Epithelial cell of proximal tubule (primary cell): ENCODE data around the gene COBL. TPM values are rescaled to one million over a fixed set of nuclear protein-coding genes. Genes with fewer than 3 reads are reported as not detected.

Experiments used
- DNase-seq: peaks from one replicate; pipeline ENCODE4 v3.0.0-alpha.2; 2011; ENCODE audit warnings: low read depth
- H3K4me3 ChIP-seq: 2 replicates; pipeline ENCODE4 v1.5.1; 2011; ENCODE audit warnings: low read depth, mild to moderate bottlenecking, low read length
- total RNA-seq: library from RNA; depleted of rRNA; stranded (reverse); fragments of >200 nt; gene quantifications from 2 replicates; pipeline ENCODE4 v1.2.3, GENCODE V29; 2015
- TF ChIP-seq, protein P1 (sequence below): conservative IDR thresholded peaks from 2 replicates; pipeline ENCODE4 v1.5.1; 2012; ENCODE audit warnings: low read depth, mild to moderate bottlenecking, low read length

COBL gene
- total RNA-seq, 1 donor from 2014 or later: 6.6 TPM

DNA sequence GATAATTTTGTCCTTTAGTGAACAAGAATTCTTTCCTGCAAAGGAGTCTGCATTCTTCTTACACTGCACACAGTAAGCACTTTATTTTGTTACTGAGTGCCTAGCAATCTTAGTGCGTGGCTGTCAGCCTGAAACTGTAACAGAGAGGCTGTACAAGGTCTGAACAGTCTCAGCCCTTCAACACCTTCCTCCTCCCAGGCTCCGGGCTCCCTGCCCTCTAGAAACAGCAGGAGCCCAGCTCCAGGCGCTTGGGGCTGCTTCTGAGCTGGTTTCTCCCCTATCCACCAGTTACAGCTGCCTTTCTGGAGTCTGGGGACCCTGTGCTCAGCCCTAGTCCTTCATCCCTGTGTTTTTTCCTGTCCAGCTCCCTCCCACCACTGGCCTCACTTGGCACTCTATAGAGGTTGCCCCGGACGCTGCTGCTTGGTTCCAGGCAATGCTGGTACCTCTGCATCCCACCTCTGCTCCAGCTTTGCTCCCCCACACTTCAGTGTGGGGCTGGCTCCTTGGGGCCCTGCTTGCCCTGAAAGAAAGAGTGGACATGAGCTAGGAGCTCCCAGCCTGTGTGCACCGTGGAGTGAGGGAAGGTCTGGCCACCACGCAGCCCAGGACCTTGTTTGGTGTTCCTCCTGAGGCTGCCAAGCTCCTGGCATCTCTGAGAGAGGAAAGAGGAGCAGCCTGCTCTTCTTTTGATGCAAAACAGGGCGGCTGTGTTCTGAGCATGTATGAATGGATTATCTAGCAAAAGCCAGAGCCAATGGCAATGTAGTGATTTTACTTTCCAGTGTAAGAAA, 282.7 kb downstream of the COBL start:
- DNase-seq: no peak
- TF ChIP-seq, protein P1, sequence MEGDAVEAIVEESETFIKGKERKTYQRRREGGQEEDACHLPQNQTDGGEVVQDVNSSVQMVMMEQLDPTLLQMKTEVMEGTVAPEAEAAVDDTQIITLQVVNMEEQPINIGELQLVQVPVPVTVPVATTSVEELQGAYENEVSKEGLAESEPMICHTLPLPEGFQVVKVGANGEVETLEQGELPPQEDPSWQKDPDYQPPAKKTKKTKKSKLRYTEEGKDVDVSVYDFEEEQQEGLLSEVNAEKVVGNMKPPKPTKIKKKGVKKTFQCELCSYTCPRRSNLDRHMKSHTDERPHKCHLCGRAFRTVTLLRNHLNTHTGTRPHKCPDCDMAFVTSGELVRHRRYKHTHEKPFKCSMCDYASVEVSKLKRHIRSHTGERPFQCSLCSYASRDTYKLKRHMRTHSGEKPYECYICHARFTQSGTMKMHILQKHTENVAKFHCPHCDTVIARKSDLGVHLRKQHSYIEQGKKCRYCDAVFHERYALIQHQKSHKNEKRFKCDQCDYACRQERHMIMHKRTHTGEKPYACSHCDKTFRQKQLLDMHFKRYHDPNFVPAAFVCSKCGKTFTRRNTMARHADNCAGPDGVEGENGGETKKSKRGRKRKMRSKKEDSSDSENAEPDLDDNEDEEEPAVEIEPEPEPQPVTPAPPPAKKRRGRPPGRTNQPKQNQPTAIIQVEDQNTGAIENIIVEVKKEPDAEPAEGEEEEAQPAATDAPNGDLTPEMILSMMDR: no peak
- no peak overlapping the region for H3K4me3 ChIP-seq

- TF ChIP-seq, protein P1: no peak
- DNase-seq: no peak
- no peak overlapping the region for H3K4me3 ChIP-seq
Observed at GRCh38 chr7:51031791-51032515, 284.7 kb downstream of the COBL start.

- TF ChIP-seq, protein P1: no peak
- H3K4me3 ChIP-seq: no peak overlapping the region
- DNase-seq: no peak
Observed at GRCh38 chr7:51031216-51031615, 285.4 kb downstream of the COBL start.

GRCh38 chr7:51029701-51030191, 286.9 kb downstream of the COBL start:
- TF ChIP-seq, protein P1: no peak
- no peak overlapping the region for H3K4me3 ChIP-seq
- no peak for DNase-seq

DNA sequence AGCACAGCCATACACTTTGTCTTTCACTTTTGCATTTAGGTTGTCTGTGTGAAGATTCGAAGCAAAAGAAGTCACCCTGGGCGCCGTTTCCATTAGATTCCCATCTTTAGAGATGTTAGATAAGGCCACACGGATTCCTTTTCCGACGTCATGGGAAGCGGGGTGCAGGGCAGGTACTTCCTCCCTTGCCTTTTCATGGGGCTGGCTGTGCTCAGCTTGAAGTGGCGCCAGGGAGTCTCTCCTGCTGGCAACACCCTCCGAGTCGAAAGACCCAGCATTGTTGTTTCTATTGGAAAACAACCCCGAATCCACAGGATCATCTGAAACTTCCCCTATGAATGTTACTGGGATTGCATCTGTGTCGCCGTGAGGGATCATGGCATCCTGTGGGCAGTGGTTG, 287.5 kb downstream of the COBL start:
- DNase-seq: no peak
- H3K4me3 ChIP-seq: no peak overlapping the region
- TF ChIP-seq, protein P1: no peak

GRCh38 chr7:51027935-51028830, 288.4 kb downstream of the COBL start:
- no peak for DNase-seq
- TF ChIP-seq, protein P1: no peak
- H3K4me3 ChIP-seq: no peak overlapping the region
